Lower leg skin (tissue), 4 donors: Measurements from ENCODE around the gene DAB2IP. TPM values are rescaled to one million over a fixed set of nuclear protein-coding genes. Genes with fewer than 3 reads are reported as not detected.

Experiments
- DNase-seq, 2 donors: peaks; one replicate each; pipeline ENCODE4 v3.0.0-alpha.2; 2019; ENCODE audit warnings: low spot score in 2 of 2
- H3K4me3 ChIP-seq: fragments of 200-600 bp; sonication (generic); 2 replicates; pipeline ENCODE4 v1.5.1; 2017; ENCODE audit warnings: mild to moderate bottlenecking, low read depth; ENCODE audit not compliant: poor library complexity, severe bottlenecking
- CTCF ChIP-seq, 3 donors: fragments of 450-650 bp; IDR thresholded peaks; one replicate each; pipeline ENCODE4 v1.5.1; 2016; ENCODE audit warnings: antibody characterized with exemption in 3 of 3, mild to moderate bottlenecking in 3 of 3, moderate library complexity in 2 of 3
- POLR2A ChIP-seq, 2 donors: fragments of 450-650 bp; IDR thresholded peaks; one replicate each; pipeline ENCODE4 v1.6.1; 2016 to 2017; ENCODE audit warnings: antibody characterized with exemption in 2 of 2, mild to moderate bottlenecking in 1 of 2, moderate library complexity in 1 of 2
- whole genome bisulfite sequencing, 2 donors: methylation state at CpG; one replicate each; pipeline ENCODE4 v1.1.5; 2018; 5-methylcytosine and 5-hydroxymethylcytosine counted together
- intact Hi-C: fragments of 100-400 bp; cut with DNase I; formaldehyde crosslinking; loops from one replicate; pipeline ENCODE4 v1.15.0; 2023; ENCODE audit warnings: low total_unique reads
- total RNA-seq, 4 donors: library from RNA; depleted of rRNA; stranded (reverse); fragments of >200 nt; gene quantifications; one replicate each; pipeline ENCODE4 v1.1.0, GENCODE V29; 2016

The DAB2IP gene
- total RNA-seq, 4 donors from 2014 or later = 42.5 to 68.0 (median 57.0) TPM

- intact Hi-C loops = no loop called here
- 86 to 87% methylated on average over 13 of the region's 13 CpGs for WGBS, 2 donors
- no peak for TF ChIP-seq POLR2A (IDR thresholded peaks at IDR 0.05)
- no peak overlapping the region for H3K4me3 ChIP-seq
- peak in 1 of 2 donors; percentile 23 for DNase-seq
These were observed 172.2 kb downstream of the DAB2IP start for GRCh38 chr9:121823451-121824169.

GRCh38 chr9:121824651-121825030 lies 173.2 kb downstream of the DAB2IP start:
- no peak for DNase-seq
- no peak overlapping the region for H3K4me3 ChIP-seq
- intact Hi-C loops = no loop called here
- TF ChIP-seq POLR2A (IDR thresholded peaks at IDR 0.05) (no peak), CTCF (IDR thresholded peaks at IDR 0.05) (no peak)
- 92 to 93% methylated on average over 4 of the region's 4 CpGs for WGBS, 2 donors

GRCh38 chr9:121825031-121825691 lies 173.7 kb downstream of the DAB2IP start:
- peak in 1 of 2 donors; percentile 52 for DNase-seq
- 77 to 79% methylated on average over 12 of the region's 12 CpGs for WGBS, 2 donors
- no peak for TF ChIP-seq CTCF (IDR thresholded peaks at IDR 0.05)
- no peak for TF ChIP-seq POLR2A (IDR thresholded peaks at IDR 0.05)
- H3K4me3 ChIP-seq = no peak overlapping the region
- intact Hi-C loops = no loop called here

GRCh38 chr9:121826711-121827110 lies 175.3 kb downstream of the DAB2IP start:
- peak in 1 of 2 donors; percentile 68 for DNase-seq
- no peak for TF ChIP-seq CTCF (IDR thresholded peaks at IDR 0.05)
- no peak overlapping the region for H3K4me3 ChIP-seq
- WGBS, 2 donors = 89 to 90% methylated on average over 7 of the region's 7 CpGs
- intact Hi-C loops = no loop called here

- TF ChIP-seq CTCF (IDR thresholded peaks at IDR 0.05) (no peak), POLR2A (IDR thresholded peaks at IDR 0.05) (no peak)
- peak in 1 of 2 donors; percentile 52 for DNase-seq
- WGBS, 2 donors = 90 to 92% methylated on average over 17 of the region's 17 CpGs
- no peak overlapping the region for H3K4me3 ChIP-seq
- intact Hi-C loops = no loop called here
These were observed 176.0 kb downstream of the DAB2IP start for GRCh38 chr9:121827251-121827967.
